DMS53 treated with DMSO at 0.1 percent for 48 hours (cell line): ENCODE results near the gene EXOC6.

Source experiments
- DNase-seq: peaks from one replicate; lab custom pipeline; 2025; ENCODE audit not compliant: unreplicated experiment; lab: John Stamatoyannopoulos, UW

The EXOC6 gene

DNA sequence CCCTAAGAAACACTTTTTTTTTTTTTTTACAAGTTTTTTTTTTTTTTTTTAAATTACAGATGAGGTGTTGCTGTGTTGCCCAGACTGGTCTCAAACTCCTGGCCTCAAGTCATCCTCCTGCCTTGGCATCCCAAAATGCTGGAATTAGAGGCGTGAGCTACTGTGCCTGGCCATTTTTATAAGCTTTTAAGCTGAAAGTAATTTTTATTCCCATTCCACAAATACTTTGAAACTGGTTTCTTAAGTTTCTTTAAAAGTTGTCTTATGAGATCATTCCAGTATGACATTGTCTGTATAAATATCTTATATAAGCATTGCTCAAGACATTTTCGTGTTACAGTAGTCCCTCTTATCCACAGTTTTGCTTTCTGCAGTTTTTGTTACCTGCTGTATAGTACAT, 150.9 kb downstream of the EXOC6 start:
- no peak for DNase-seq

DNA sequence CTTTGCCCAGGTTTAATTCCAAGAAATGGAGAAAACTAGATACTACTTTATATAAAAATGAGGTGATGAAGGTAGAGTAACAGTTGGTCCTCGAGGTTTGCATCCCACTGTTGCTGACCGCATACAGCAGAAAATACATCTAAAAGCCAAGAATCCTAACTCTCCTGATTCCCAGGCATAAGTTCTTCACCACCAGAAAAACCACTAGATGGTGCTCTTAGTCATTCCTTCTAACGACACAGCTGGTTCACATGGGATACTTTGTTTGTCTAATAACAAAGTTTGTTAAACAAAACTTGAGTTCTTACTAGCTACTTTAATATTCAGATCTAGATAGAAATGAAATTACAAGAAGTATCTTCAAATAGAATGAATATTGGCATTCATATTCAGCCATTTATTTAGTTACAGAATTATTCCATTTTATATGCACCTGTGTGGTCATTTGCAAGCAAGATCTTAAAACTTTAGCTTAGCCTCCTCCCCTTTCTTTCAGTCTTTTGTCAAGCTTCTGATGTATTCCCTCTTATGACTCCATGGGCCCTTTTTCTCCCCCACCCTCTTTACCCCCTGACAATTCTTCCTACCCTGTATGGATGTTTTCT, 158.2 kb downstream of the EXOC6 start:
- DNase-seq, result peak; percentile 40

DNA sequence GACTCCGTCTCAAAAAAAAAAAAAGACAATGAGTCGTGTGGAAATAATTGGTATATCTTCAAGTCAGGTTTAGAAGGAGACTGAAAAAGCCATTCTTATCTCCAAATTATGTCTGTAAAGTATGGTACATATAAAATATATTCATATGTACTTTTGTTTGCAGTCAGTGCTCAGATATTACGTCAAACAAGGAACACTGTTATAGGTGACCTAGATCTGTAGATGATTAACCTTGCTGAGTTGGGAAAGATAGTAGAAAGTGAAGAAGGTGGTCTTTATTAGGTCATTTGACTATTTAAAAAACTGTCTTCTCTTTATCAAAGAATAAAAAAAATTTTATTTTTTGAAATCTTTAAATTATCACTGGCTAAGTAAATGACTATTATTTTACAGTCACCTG, 167.4 kb downstream of the EXOC6 start:
- DNase-seq, result no peak

DNA sequence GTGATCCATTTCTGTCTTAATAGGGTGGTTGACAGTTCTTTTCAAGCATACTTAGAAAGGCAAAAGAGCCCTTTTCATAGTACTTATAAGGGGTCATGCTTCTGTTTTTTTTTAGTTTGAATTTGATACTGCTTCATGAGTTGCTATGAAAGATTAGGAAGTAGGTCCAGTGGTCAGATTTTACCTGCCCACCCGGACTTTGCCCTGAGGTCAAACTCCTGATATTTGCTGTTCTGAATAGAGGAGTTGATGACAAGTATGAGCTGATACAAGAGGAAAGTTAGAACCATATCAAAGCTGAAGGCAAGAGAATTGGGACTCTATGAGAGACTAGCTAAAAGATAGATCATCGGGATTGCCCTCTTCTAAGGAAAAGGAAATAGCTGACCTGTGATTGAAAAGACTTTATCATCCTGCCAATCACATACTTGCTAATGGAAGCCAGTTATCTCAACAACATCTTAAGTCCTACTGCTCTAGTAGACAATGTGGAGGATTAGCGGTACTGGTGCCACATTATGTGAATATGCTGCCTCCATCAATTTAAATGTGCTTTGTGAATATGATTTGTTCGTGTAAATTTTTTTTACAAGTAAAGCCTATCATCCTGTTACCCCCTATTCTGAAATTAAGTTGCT, 174.8 kb downstream of the EXOC6 start:
- no peak for DNase-seq

DNA sequence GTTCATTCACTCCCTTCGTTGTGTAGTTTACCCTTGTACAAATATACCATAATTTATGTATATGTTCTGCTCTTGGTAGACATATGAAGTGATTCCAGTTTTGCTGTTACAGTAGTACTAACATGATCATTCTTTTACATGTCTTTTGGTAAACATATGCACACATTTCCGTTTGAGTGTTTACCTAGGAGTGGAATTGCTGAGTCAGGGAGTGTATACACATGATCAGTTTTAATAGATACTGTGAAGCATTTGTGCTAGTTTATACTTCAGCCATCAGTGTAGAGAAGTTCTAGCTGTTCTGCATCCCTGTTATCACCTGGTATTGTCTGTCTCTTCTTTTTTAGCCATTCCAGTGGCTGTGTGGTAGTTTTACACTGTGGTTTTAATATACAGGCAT, 177.8 kb downstream of the EXOC6 start:
- DNase-seq, result no peak

DNA sequence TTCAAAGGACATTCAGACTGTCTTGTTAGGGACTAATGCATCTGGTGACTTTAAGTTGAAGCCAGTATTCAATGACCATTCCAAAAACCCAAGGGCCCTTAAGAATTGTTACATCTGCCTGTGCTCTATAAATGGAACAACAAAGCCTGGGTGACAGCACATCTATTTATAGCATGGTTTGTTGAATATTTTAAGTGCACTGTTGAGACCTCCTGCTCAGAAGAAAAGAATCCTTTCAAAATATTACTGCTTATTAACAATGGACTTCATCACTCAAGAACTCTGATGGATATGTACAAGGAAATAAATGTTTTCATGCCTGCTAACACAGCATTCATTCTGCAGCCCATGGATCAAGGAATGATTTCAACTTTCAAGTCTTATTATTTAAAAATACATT, 179.2 kb downstream of the EXOC6 start:
- DNase-seq, result no peak

DNA sequence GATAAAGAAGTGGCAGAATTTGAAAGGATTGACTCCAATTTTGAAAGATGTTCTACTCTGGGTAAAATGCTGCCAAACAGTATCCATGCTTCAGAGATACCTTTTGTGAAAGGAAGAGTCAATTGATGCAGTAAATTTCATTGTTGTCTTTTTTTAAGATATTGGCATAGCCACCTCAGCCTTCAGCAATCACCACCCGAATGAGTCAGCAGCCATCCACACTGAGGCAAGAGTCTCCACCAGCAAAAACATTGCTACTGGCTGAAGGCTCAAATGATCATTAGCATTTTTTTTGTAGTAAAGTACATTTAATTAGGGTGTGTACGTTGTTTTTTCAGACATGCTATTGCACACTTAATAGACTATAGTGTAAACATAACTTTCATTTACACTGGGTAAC, 180.6 kb downstream of the EXOC6 start:
- no peak for DNase-seq

DNA sequence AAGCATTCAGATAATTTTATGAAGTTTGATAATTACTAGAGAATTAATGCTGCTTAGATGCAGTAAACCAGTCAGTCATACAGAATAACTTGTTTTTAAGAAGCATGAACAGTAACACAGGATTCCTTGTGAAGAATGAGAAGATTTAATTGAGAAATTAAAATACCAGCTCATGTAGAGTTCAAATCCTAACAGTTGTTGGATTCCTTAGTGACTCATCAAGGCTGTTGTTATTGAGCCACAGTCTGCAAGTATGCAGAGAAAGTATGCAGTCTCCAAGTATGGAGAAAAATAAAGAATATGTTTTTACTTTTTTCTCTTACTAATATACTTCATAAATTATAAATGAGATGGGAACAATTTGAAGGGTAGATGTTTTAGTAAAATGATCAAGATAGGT, 182.1 kb downstream of the EXOC6 start:
- no peak for DNase-seq

DNA sequence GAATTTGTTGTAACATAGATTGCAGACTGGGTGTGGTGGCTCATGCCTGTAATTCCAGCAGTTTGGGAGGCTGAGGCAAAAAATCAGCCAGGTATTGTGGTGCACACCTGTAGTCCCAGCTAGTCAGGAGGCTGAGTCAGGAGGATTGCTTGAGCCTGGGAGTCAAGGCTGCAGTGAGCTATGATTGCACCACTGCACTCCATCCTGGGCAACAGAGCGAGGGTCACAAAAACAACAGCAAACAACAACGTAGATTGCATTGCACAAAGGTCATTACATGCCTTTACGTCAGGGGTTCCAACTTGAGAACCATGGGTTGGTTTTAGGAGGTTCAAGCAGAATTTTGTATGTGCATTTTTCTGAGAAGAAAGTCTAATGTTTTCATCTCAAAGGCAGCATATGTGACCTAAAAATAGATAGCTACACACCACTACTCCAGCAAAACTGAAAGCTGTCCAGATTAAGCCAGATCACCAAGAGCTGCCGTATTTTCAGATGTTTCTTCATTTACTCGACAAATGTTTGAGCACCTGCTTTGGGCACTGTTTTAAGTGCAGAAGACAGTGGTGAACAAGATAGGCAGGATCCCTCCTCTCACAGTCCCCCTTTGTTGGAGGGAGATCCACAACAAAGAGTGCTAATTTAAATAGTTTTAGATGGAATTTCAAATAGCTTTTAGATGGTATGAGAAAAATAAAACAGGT, 183.9 kb downstream of the EXOC6 start:
- no peak for DNase-seq

DNA sequence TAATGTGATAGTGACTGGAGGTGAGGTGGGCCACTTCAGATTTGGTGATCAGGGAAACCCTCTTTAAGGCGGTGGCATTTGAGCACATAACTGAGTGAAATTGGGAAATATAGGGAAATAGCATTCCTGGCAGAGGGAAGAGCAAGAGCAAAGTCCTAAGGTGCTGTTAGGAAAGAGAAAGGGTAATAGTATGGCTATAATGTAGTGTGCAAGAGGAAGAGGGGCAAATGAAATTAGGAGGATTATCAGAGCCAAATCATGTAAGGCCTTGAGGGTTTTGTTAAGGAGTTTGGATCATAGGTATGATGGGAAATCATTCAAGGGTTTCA, 184.5 kb downstream of the EXOC6 start:
- no peak for DNase-seq

DNA sequence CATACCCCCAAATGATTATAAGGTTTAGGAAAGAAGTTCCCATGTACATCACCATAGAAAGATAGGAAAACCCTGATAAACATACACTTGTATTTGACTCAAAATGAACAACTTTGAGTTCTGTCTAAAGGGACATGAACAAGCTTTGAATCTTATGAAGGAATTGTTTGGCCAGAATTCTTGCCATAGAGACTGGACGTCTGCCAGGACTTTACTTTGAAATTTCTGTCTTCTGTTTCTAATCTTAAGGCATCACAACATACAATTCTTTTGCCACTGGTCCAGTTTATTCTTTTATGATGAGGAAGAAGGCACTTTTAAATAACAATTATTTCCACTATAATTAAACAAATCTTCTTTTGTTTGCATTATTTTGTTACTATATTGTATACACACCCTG, 186.1 kb downstream of the EXOC6 start:
- no peak for DNase-seq

DNA sequence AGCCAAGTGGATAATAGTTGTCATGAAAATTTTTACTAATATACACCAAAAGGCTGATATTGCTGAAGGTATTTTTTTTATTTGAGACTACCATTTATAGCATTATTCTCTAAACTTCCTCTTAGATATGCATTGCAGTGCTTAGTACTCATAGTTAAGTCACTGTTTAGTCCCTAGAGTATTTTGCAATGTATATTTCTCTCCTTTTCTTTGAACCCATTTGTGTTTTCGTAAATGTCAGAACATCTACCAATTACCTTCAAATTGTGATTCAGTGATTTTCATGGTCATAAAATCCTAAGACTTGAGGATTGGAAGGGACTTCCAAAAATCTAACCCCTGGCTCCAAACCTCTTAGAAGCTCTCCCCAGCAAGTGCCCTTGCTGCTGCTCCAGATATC, 190.8 kb downstream of the EXOC6 start:
- no peak for DNase-seq

DNA sequence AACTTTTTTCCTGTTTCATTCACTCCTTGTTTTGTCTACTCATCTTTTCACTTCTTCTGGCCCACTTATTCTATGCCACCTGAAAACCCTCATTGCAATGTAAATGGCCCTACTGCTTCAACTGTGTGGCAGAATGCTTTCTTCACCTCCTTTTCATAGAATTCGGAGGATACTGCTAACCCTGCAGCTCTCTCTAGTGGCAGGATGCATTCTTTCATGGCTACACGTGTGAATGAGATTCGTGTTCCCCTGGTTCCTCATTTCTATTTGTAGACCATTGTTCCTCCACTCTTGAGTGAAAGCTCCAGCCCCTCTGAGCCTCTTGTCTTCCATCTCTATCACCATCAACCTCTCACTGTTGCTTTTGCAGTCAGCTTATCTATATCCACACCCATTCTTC, 191.4 kb downstream of the EXOC6 start:
- no peak for DNase-seq

DNA sequence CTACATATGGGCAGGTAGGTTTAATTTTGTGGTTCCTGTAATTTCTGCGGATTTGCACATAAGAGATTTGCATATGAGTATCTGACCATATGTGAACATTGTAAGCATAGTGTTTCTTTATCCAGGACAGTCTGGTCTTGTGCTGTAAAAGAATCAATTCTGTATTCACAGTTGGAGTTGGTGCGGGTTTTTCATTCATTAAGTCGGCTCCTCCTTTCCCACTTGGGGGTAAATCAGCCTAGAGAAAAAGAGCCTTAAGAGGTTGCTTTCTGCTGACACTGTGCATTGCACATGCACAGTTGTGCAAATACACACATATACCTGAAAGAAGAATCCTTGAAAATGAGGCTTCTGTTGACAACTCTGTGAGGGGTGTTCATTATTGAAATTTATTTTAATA, 206.2 kb downstream of the EXOC6 start:
- DNase-seq, result no peak

DNA sequence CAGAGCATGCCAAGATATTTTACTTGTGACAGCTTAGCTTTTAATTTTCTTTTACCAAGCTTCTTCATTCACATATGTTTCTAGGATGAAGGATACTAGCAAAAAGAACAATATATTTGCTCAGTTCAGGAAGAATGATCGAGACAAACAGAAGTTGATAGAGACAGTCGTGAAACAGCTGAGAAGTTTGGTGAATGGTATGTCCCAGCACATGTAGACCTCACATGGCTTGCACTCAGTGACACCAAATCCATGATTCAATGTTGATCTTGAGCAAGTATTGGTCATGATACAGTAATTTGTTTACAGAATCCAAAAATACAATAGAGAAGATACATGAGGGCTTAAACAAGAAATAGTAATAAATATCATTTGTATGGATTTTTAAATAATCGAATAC, 209.8 kb downstream of the EXOC6 start:
- no peak for DNase-seq

DNA sequence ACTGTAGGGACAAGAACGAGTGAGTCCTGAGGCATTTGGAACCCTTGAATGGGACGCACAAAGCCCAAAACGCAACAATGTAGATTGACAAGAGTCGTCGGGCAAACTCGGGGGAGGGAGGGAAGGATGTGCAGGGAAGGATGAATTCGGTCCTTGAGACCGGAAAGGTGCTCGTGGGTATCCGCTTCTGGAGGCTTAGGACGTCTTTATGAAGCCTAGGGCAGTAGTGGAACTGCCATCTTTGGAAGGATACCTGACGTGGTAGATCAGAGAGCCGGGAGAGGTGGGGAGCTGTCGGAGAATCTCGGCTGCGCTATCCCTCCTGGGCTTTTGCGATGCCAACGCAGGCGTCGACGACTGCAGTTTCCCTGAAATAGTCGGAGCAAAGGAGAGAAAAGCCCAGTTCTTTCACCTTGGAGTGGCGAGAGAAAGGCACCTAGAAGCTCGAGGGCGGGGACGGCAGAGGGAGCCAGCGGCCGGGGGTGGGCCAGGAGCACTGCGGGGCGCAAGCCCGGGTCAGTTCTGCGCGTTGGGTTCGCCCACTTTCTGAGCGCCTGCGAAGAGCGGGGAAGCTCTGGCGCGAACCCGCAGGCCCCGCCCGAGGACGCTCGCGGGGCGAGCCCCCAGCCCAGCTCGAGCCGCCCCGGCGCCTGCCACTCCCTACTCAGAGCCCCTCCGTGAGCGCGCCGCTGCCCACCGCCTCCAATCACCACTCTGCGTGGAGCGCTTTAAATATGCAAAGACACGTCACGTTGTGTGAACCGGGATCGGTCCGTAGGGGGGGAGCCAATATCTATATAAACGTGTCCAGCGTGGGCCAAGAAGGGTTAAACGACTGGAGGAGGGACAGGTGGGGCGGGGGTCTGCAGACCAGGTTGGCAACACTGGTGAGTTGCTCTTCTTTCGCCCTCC, 211.9 kb downstream of the EXOC6 start, which contains the start of gene CYP26C1:
Gene CYP26C1, plus strand, starts transcription at position 824 of the 912 bp plus-strand sequence. CDS start 466 bp downstream, outside the sequence.
- no peak for DNase-seq

DNA sequence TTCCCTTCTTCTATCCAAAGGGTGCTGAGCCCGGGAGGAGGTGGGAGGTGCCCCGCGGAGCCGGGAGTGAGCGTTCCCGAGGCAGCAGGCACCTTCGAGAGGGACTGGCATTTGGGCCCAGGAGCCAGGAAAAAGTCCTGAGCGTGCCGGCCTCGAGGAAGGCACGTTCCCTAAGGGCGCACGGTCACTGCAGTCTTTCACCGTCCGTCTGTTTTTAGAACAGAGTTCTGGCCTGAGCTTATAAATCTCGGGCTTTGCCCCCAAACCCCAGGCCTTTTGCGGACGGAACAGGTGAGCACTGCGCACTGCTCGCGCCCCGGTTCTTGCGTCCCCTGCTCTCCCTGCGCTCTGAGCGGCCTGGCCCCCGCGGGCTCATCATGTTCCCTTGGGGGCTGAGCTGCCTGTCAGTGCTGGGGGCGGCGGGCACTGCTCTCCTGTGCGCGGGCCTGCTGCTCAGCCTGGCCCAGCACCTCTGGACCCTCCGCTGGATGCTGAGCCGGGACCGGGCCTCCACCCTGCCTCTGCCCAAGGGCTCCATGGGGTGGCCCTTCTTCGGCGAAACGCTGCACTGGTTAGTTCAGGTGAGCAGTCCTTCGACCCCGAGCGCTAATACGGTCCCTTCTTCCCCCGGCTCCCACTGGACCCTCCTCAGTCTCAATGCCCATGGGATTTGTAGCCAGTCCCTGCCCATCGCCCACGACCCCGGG, 212.7 kb downstream of the EXOC6 start:
- DNase-seq, result no peak

DNA sequence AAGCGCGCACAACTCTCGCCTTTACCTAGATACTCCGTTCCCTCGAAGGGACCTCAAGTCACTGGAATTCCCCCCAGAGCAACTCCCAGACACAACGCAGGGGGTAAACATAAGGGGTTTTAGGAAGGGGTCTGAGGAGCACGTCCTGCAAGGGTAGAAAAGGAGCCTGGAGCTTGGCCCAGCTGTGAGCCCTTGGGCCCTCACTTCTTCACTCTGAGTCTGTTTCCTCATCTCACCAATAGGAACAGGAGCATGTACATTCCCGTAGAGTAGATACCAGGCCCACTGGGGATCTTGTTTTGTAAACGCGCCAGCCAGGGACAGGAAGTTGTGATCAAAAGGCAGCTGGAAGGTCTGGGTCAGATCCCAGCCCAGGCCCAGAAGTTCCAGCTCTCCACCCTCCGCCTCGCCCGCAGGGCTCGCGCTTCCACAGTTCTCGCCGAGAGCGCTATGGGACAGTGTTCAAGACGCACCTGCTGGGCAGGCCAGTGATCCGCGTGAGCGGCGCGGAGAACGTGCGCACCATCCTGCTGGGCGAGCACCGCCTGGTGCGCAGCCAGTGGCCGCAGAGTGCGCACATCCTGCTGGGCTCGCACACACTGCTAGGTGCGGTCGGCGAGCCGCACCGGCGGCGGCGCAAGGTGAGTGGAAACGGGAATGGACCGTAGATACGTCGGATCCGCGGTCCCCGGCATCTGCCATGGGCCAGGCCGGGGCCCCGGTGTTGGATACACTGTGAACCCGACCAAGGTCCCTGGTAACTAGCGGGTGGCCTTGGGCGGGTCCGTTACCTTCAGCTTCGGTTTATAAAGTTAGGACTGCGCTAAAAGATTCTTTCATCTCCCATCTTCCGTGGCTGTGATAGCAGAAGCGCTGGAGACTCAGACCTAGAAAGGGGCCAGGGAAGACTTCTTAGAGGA, 213.5 kb downstream of the EXOC6 start:
- peak; percentile 35 for DNase-seq

DNA sequence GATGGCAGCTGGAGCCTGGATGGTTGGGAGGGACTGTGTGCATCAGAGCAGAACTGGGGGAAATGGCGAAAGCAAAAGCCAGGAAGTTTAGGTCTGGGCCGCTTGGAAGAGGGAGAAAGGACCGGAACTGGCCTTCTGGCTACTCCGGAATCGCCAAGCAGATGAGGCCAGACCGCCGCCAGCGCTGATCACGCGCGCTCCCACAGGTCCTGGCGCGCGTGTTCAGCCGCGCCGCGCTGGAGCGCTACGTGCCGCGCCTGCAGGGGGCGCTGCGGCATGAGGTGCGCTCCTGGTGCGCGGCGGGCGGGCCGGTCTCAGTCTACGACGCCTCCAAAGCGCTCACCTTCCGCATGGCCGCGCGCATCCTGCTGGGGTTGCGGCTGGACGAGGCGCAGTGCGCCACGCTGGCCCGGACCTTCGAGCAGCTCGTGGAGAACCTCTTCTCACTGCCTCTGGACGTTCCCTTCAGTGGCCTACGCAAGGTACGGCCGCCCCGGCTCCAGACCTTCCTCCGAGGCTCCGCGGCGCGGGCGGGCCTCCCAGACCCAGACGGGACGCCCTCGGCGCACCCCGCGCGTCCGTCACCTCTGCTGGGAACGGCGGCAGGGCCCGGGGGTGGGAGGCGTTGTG, 214.3 kb downstream of the EXOC6 start:
- DNase-seq, result peak; percentile 48
